GM19193 (cell line): ENCODE results near the gene C6orf136.

Source experiments
- POLR2A ChIP-seq: IDR thresholded peaks from 4 replicates; pipeline ENCODE4 v1.6.1; 2011; ENCODE audit not compliant: insufficient read depth, insufficient read length; ENCODE audit errors: extremely low read depth

The C6orf136 gene

DNA sequence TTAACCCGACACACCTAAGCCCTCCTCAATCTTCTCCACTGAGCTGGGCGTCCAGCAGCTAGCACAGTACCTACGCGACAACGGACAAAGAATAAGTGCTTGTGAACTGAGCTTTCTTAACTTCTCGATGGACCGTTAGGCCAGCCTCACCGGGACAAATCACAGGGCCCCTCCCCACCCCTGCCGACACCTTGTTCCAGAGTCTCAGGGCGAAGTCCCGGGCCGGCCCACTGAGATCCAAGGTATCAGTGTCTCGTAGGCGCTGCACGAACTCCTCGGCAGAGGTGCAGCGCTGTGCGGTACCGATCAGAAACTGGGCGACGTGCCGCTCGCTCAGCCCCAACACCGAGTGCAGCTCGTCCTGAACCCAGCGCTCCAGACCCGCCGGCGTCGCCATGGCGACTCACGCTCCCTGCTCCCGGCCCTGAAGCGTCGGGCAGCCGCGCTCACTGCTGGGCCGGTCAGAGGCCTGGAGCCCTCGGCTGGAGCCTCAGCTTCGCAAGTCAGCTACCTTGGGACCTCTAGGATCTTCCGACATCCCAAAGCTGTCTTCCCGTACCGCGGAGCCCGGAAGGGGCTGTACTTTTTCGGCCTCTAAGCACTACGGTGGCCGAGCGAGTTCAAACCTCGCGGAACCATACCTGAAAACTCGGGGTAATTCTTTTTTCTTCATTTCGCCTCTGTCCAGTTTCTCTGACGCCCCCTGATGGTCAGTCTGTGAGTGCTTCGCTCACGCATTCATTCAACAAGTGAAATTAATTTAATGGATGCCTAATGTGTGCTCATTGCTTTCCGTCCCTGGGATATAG lies 25.7 kb downstream of the C6orf136 start, which contains the start of gene DHX16:
Gene DHX16, minus strand, starts transcription at position 562 of the 809 bp plus-strand sequence. Its CDS starts 165 bp downstream, at position 397.
- peak; percentile 85 for TF ChIP-seq POLR2A

DNA sequence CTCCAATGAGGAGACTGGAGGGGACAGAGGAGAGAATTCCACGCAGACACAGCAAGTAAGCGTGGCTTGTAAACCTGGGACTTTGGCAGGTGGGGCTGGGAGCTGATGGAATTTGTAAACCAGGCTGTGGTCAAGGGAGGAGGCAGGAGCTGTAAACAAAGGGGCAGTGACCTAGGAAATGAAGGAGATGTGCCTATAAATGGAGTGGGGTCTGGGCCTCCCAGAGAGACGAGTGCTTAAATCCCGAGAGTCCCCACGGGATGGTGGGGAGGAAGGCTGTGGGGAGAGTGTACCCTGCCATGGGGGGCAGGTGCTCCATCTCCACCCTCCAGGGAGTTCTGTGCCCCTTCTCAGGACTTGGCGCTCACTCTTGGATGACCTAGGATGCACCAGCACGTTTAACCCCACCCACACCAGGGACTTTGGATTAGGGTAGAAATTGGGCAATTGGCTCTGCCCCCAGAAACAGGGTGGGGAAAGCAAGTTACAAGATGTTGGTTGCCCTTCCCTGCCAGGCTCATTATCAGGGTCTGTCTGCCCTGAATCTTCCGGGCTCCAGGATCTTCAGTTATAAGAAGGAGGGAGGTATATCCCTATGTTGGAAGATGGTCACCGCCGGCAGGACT lies 29.8 kb downstream of the C6orf136 start:
- TF ChIP-seq POLR2A: no peak

DNA sequence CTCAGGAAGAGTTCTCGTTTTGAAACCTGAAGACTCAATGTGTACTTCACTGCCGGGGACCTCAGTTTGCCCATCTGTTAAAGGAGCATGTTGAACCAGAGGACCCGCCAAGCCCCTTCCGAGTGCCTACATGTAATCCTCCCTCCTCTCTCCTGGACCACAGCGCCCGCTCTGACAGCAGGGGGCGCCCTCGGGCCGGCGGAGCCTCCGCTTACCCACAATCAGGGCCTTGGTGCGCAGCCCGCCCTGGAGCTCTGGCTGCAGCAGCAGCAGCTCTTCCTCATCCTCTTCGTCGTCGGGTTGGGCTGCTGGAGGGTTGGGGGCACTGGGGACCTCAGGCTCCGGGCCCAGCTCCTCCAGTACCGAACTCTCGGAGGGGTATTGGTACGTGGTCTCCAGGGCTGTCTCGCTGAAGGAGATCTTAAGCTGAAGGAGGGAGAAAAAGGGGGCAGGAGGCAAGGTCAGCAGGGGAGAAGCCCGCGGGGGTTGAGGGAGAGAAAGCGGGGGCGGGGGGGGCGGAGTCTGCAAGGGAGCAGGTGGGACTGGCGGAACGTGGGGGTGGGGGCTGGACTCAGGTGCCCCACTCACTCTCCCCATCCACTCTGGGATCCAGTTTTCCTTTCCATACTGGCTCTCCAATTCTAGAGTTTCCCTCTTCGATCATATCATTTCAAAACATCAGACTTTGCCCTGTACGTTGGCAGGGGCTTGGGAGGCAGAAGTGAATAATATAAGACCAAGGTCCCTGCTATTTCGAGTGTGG lies 32.2 kb downstream of the C6orf136 start:
- peak; percentile 28 for TF ChIP-seq POLR2A

DNA sequence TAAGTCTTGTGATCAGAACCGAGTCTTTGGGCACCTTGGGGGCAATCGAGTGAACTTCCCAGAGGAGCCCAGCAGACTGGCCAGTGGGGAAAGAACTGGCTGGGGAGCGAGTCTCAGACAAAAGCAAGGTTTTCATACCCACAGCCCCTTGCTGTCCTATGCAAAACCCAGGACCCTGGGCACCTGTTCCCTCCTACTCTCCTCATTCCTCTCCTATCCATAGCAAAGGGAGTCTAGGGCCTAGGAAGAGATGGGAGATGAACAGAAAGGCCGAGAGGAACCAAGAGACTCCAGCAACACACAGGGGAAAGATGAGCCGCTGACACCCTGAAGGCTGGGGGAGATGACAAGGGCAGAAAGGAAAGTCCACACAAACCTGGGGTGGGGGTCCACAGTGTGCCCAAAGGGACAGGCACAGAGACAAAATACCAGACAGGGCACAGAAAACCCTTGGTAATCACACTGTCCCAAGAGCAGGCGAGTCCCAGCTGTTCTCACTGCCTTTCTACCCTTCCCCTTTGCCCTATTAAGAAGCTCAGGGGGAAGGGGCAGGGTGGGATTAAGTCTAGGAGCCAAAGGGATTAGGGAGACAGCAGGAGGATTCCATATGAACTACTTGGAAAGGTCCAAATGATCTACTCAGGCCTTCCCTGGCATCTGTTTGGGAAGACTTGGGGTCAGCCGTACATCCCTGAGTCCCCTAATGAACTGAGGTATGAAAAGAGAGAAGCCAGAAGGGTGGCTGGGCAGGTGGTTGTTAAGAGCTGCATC lies 33.0 kb downstream of the C6orf136 start:
- TF ChIP-seq POLR2A: no peak

DNA sequence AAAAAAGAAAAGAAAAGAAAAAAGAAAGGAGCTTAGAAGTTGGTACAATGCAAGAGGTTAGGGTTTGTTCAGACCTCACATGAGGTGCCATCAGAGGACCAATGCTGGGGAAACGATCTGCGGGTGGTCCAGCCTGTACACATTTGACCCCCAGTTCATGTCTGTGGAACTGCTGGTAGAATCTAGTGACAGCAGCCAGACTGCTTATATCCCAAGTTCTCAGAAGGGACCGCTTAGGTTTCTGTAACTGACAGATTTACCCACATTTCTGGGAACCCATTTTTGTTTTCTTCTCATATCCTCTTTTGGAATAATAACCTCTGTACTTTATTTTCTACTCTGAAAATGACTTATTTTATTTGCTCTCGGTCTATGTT lies 34.8 kb downstream of the C6orf136 start:
- no peak for TF ChIP-seq POLR2A

DNA sequence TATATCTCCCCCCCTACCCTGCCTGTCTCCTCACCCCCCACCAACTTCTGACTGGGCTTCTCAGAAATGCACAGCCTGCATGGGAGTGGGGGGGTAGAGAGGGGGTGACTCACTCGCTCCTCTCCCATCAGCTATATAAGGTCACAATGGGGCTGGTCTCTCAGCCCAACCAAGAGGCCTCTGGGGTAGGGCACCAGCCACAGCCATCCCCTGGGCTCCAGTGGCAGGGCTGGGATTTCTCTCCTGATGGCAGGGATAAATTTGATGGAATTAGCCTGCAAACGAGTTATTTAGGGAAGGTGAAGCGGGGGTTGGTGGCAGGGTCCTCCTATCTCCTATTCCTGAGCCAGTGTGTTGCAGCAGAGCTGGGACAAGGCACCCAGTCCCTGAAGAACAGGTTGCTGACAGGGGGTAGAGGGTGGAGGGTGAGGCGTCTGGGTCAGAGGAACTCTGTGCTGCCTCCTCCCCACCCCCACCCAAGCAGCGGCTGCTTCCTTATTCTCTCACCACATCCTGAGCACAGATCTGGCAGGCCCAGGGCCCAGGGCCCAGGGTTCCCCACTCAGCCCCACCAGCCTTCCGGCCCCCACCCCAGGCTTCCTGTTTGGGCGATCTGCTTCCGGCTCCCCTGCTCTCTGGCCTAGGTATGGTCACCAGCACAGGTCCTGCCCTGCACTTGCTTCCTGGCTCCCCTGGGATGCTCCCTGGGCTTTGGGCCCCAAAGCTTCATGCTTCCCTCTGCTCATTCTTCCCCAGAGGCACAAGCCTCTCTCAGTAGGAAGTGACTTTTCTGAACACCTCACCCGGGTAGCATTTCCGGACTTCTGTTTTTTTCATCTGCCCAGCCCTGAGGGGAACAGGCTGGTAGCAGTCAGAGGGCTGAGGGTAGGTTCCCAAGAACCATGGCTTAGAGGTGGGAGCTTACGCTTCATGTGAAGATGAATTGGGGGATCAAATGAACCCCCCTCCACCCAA lies 35.5 kb downstream of the C6orf136 start:
- TF ChIP-seq POLR2A: peak; percentile 82

DNA sequence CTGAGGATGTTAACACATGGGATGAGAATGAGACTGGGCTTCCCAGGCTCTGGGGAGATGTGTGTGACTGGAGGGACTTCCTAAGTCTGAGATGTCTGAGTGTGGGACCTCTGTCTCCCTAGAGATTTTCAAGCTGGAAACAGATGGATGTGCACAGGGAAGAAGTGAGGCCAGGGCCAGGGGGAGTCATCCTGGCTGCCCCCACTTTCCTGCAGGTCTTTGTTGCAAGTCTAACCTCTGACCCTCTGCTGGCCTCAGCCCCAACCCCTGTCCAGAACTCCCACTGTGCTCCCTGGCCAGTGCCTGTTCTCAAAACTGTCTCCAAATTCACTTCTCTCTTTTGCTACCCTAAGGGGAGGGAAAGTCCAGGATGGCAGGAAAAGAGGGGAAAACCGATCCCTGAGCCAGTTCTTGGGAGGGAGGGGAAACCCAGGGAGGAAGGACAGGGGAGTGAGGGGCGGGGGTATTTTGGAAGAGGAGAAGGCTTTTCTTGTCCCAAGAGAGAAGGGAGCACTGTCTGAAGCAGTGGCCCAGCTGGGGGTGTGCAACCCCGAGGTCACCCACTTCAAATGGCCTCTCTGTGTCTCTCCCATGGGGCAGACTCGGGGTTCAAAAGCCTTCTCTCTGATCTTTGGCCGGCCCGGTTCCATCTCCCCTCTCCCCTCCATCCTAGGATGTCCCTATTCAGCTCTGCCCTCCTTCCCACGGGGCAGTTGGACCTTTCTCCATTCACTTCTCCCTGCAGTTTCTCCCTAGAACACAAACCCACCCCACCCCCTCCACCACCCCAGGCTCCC lies 36.4 kb downstream of the C6orf136 start:
- TF ChIP-seq POLR2A: no peak

DNA sequence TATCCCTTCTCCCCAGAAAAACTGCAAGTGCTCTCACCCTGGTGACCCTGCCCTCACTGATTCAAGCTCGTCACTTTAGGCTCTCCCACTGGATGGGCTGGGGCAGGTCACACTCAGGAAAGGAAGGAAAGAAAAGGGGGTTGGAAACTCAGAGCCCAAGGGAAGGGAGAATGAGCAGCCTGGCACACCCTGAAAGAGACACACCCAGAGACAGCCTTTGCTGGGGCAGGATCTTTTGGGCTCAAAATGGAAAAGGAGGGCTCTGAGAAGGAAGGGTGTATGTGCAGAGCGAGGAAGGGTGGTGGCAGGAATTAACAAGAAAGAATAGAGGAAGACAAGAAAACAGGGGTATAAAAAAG lies 37.0 kb downstream of the C6orf136 start:
- no peak for TF ChIP-seq POLR2A

DNA sequence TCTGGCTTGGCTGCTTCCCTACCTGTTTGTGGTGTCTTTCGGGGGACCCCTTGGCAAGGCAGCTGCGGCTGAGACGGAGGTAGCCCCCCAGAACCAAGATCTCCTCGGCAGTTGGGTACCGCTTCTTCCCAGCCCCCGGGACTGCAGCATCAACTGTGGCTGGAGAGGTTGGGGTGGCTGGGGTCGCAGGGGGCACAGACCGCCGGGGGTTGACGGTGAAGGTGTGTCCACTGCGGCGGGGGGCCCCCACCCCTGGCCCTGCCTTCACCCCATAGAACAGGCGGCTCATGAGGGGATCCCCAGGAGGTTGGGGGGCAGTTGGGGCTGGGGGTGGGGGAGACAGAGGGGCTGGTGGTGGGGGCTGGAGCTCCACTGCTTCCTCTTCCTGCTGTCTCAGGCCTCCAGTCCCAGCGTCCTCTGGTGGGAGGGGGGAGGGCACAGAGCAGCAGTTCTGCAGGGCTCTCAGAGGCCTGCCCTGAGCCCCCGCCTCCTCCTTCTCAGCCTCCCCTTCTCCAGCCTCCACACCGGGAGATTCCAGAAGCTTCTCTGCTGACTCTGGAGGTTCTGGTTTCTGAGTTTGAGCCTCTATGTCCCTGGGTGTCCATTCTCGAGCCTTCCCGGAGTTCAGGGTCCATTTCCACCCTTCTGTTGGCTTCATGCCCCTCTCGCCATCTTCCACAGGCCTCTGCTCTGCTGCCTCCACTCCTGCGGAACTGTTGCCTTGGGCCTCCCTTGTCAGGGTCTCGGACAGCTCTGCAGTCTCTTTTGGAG lies 37.6 kb downstream of the C6orf136 start:
- TF ChIP-seq POLR2A: peak; percentile 25

DNA sequence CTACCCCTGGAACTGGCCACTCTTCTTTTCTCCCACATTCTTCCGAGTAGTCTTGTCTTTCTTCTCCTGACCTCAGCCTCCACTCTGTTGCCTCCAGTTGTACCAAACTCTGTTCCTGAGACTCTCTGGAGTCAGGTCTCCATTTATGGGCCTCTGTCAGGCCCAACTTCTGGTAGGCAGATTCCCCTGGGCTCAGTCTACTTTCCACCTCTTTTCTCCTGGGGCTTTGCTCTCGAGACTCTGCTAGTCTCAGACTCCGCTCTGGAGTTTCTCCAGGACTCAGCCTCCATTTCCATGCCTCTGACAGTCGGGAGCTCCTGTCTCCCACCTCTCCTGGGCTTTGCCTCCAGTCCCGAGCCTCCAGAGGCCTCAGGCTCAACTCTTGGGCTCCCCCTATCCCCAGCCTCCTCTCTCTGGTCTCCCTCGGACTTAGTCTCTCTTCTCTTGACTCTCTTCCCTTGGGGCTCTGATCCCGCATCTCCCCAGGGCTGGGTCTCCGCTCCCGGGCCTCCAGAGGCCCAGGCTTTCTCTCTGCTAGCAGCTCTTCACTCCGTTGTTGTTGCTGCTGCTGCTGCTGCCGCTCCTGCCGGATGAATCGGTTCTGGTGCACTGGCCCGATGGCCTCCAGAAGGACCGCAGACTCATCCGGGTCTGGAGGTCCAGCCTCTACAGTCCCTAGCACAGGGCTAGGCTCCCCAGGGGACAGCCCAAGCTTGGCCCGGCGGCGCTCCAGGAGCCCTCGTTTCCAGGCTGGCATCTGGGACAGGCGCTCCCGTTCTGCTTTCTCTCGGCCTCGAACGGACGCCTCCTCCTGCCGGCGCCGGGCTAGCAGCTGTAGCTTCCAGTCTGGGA lies 38.5 kb downstream of the C6orf136 start:
- TF ChIP-seq POLR2A: no peak

DNA sequence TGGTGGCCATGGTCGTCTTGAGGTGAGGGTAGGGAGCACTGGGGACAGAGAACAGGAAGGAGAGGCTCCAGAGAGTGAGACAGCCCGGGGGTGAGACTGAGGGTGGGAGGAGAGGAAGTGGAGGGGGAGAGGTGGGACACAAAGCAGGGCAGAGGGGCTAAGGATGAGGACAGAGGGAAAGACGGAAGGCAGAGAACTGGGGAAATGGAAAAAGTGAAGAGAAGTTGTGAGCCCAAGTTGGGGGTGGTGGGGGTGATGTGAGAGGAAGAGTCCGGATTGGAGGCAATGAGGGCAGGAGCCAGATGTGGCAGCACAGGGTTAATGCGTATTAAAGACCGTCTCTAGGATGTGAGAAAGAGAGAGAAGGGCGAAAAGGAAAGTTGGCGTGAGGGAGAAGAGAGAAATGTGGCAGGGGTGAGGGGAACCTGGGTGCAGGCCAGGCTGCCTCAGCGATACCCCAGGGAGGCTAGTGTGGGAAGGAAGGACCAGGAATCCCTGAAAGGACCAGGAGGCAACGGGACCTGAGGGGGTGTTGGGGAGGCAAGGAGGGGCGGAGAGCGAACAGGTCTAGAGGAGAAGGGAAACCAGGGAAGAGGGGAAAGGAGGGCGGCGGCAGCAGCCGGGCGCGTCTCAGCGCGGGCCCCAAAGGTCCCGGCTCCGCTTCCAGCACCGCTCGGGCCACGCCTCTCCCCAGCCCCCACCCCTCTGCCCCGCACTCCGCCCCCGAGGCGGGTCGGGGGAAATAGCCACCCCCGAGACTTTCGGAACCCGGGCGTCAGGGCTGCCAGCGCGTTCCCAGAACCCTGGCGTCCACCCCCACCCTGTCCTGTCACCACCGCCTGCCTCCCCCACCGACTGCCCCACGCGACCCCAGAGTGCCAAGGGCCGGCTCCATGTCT lies 39.3 kb downstream of the C6orf136 start, which contains the start of gene PPP1R18:
Gene PPP1R18, minus strand, starts transcription at position 637 of the 899 bp plus-strand sequence. Its CDS starts 627 bp downstream, at position 10.
- peak; percentile 52 for TF ChIP-seq POLR2A
